ENCODE results near the gene FOSL1. TPM values are rescaled to one million over a fixed set of nuclear protein-coding genes. Genes with fewer than 3 reads are reported as not detected.

FOSL1 gene
- total and polyA plus RNA-seq, 2 donors (not counting 3 experiments of a cell fraction or from before 2014, with no cell fraction given) = 18.1 to 53.8 TPM

- Histone ChIP-seq H3K27ac (ENCODE audit: insufficient read depth, low read depth, low read length) (peak overlapping the region; percentile 52), H3K9me1 (replicated peaks; ENCODE audit: control insufficient read depth, extremely low read depth, insufficient read depth, low read length) (no peaks in the 10 kb centered on the region), H3K4me2 (ENCODE audit: insufficient read depth, low read length) (peak overlapping the region; percentile 57), H3K4me1 (ENCODE audit: control insufficient read depth, extremely low read depth, insufficient read depth, low read length) (peaks cover 17% of the 10 kb centered on the region), H3K4me3 (replicated peaks in 1 of 3; ENCODE audit: insufficient read depth in 1 of 3, low read depth in 1 of 3, low read length in 3 of 3) (peak overlapping the region; percentile 27 to 55 (median 42)), H3K9ac (replicated peaks; ENCODE audit: extremely low read depth, insufficient read depth, low read length) (peak overlapping the region; percentile 66), H3K9me3 (replicated peaks; ENCODE audit: control insufficient read depth, insufficient read depth, low read length) (no peaks in the 10 kb centered on the region), H3K27me3 (ENCODE audit: control insufficient read depth in 2 of 2, insufficient read depth in 2 of 2, low read length in 2 of 2) (no peaks in the 10 kb centered on the region), H3K36me3 (ENCODE audit: control insufficient read depth in 2 of 2, extremely low read depth in 1 of 2, insufficient read depth in 2 of 2, low read length in 2 of 2) (peaks cover 0 to 16% of the 10 kb centered on the region in 2 experiments), H4K20me1 (replicated peaks; ENCODE audit: control insufficient read depth, extremely low read depth, insufficient read depth, low read length) (no peaks in the 10 kb centered on the region), H3K79me2 (ENCODE audit: control insufficient read depth, insufficient read depth, low read length) (peaks cover 2% of the 10 kb centered on the region), H2AFZ (ENCODE audit: low read depth, low read length) (peak overlapping the region; percentile 28)
- dilution Hi-C loops (cut with MboI; ENCODE audit: extremely low pct_ligation_motif_present, low sequenced_read_pairs) (no loop called here), intact Hi-C loops (cut with micrococcal nuclease) (loop anchor here (1.0 to 2.0 kb wide), 2 partner anchors 12 to 17 kb away; partner anchors contain the start of genes FIBP and MUS81)
- BruUV-seq (replicated peaks) = no TSS peak
- CTCF ChIA-PET = interaction anchor here (0.7 to 7.1 kb wide), 10 partner anchors 12 to 116 kb away, joined by 3 to 73 read pairs (median 4); partner anchors contain the start of genes AP5B1, CCDC85B, CFL1 and FIBP
- TF ChIP-seq CTCF (IDR thresholded peaks at IDR 0.05; ENCODE audit: extremely low read depth in 1 of 2, insufficient read depth in 1 of 2, low read depth in 1 of 2, low read length in 2 of 2) (peak in 1 of 2 donors; percentile 17), MAX (IDR thresholded peaks at IDR 0.05; ENCODE audit: insufficient read depth, insufficient read length) (no peak), POLR2AphosphoS5 (IDR thresholded peaks at IDR 0.05; ENCODE audit: insufficient read depth, low read depth, low read length) (peak; percentile 29), GATA2 (IDR thresholded peaks at IDR 0.05; ENCODE audit: insufficient read depth, insufficient read length, low read depth, low read length) (no peak), MYC (IDR thresholded peaks at IDR 0.05; ENCODE audit: low read depth, low read length) (no peak), FOS (IDR thresholded peaks at IDR 0.05; ENCODE audit: borderline replicate concordance, insufficient read depth, low read length) (no peak)
- DNase-seq (ENCODE audit: low read depth, low spot score) (peak; percentile 46), FAIRE-seq (peak; percentile 74)
- POLR2A ChIA-PET = interaction anchor here (0.9 to 1.9 kb wide), 3 partner anchors 12 to 19 kb away, joined by 4 to 19 read pairs (median 11); partner anchors contain the start of genes CCDC85B, CFL1 and MUS81
Measured at GRCh38 chr11:65871811-65872548, 28.2 kb downstream of the FOSL1 start.

All from endothelial cell of umbilical vein (primary cell).